HEK293 (cell line): ENCODE data around the gene RTL5.

Source experiments
- BCL6B ChIP-seq: fragments of 450-650 bp; formaldehyde crosslinking; IDR thresholded peaks from 2 replicates; pipeline ENCODE4 v1.5.1; 2017; ENCODE audit warnings: missing biosample characterization, missing genetic modification characterization
- CTCF ChIP-seq: fragments of 450-650 bp; formaldehyde crosslinking; IDR thresholded peaks from 2 replicates; pipeline ENCODE4 v1.5.1; 2016; ENCODE audit warnings: missing biosample characterization, missing genetic modification characterization
- PRDM1 ChIP-seq: fragments of 450-650 bp; formaldehyde crosslinking; IDR thresholded peaks from 2 replicates; pipeline ENCODE4; 2016; ENCODE audit warnings: missing biosample characterization, missing genetic modification characterization
- TCF7L2 ChIP-seq: IDR thresholded peaks from 2 replicates; pipeline ENCODE4 v1.6.1; 2011; ENCODE audit warnings: low read depth, mild to moderate bottlenecking, inconsistent platforms, low read length, moderate library complexity, borderline replicate concordance
- ZBTB7A ChIP-seq: fragments of 450-650 bp; formaldehyde crosslinking; IDR thresholded peaks from 2 replicates; pipeline ENCODE4 v1.5.1; 2016; ENCODE audit warnings: low read depth, missing biosample characterization, missing genetic modification characterization
- ZFP37 ChIP-seq: fragments of 450-650 bp; formaldehyde crosslinking; IDR thresholded peaks from 2 replicates; pipeline ENCODE4 v1.5.1; 2016; ENCODE audit warnings: missing biosample characterization, missing genetic modification characterization
- ZNF623 ChIP-seq: fragments of 450-650 bp; formaldehyde crosslinking; IDR thresholded peaks from 2 replicates; pipeline ENCODE4 v1.5.1; 2016; ENCODE audit warnings: missing biosample characterization, missing genetic modification characterization
- ZNF707 ChIP-seq: fragments of 450-650 bp; formaldehyde crosslinking; IDR thresholded peaks from 2 replicates; pipeline ENCODE4 v1.5.1; 2016; ENCODE audit warnings: missing biosample characterization, missing genetic modification characterization
- ZSCAN5A ChIP-seq: fragments of 450-650 bp; formaldehyde crosslinking; IDR thresholded peaks from 2 replicates; pipeline ENCODE4 v1.5.1; 2016; ENCODE audit warnings: missing biosample characterization, missing genetic modification characterization

GRCh38 chrX:72124540-72125201, 7.0 kb downstream of the RTL5 start:
- TF ChIP-seq ZBTB7A (tag by site-specific recombination) (no peak), CTCF (tag by site-specific recombination) (no peak), TCF7L2 (no peak), BCL6B (tag by site-specific recombination) (no peak), ZNF707 (tag by site-specific recombination) (no peak), ZFP37 (no peak), ZSCAN5A (tag by site-specific recombination) (no peak), ZNF623 (no peak), PRDM1 (tag by site-specific recombination) (no peak)
